ENCODE data around the gene KLRF2. TPM values are rescaled to one million over a fixed set of nuclear protein-coding genes. Genes with fewer than 3 reads are reported as not detected.
"Not testable (repeated sequence)": the region's sequence is repeated elsewhere in the genome, so short reads cannot be mapped to it uniquely, and the experiment has no call there.

Gene KLRF2
- total RNA-seq, 3 donors from 2014 or later = 0.43 TPM; not detected in 2

DNA sequence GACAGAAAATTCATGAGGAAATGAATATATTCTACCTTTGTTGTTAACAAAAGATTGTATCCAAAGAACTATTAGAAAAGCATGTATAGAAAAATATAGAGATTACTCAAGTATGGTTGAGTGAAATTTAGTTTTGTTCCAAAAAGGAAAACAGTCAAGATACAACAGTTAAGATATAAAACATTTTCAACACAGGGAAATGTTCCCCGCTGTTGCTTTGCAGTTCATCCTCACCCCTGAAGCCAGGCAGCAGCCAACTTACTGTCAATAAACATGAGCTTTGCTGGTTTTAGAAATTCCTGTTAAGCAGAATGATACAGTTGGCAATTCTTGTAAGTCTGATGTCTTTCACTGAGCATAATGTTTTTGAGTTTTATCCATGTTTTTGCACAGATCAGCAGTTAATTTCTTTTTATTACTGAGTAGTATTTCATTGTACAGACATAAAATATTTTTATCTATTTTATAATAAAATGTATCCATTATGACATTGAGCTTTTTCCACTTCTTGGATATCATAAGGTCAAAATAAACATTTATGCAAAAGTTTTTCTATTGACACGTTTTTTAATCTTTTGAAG lies 10.9 kb upstream of the KLRF2 start:
- H3K36me3 ChIP-seq (ENCODE audit: low read depth) = no peaks in the 10 kb centered on the region
- no peaks in the 10 kb centered on the region for H3K9me3 ChIP-seq
- H3K4me1 ChIP-seq (ENCODE audit: low read depth) = no peaks in the 10 kb centered on the region
- TF ChIP-seq, protein P1, sequence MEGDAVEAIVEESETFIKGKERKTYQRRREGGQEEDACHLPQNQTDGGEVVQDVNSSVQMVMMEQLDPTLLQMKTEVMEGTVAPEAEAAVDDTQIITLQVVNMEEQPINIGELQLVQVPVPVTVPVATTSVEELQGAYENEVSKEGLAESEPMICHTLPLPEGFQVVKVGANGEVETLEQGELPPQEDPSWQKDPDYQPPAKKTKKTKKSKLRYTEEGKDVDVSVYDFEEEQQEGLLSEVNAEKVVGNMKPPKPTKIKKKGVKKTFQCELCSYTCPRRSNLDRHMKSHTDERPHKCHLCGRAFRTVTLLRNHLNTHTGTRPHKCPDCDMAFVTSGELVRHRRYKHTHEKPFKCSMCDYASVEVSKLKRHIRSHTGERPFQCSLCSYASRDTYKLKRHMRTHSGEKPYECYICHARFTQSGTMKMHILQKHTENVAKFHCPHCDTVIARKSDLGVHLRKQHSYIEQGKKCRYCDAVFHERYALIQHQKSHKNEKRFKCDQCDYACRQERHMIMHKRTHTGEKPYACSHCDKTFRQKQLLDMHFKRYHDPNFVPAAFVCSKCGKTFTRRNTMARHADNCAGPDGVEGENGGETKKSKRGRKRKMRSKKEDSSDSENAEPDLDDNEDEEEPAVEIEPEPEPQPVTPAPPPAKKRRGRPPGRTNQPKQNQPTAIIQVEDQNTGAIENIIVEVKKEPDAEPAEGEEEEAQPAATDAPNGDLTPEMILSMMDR (IDR thresholded peaks at IDR 0.05) = no peak
- no peak for ATAC-seq
- intact Hi-C loops (cut with DNase I, micrococcal nuclease) = no loop called here
- no peak for DNase-seq
- no peak overlapping the region for H3K4me3 ChIP-seq

GRCh38 chr12:9872162-9872561 lies 9.1 kb upstream of the KLRF2 start:
- TF ChIP-seq, protein P1 (IDR thresholded peaks at IDR 0.05) = no peak
- no peaks in the 10 kb centered on the region for H3K4me1 ChIP-seq (ENCODE audit: low read depth)

GRCh38 chr12:9872742-9873141 lies 8.5 kb upstream of the KLRF2 start:
- intact Hi-C loops (cut with DNase I, micrococcal nuclease) = no loop called here
- Histone ChIP-seq H3K9me3 (no peaks in the 10 kb centered on the region), H3K4me1 (ENCODE audit: low read depth) (no peaks in the 10 kb centered on the region), H3K4me3 (no peak overlapping the region), H3K36me3 (ENCODE audit: low read depth) (no peaks in the 10 kb centered on the region)
- no peak for ATAC-seq
- DNase-seq = no peak
- TF ChIP-seq, protein P1 (IDR thresholded peaks at IDR 0.05) = no peak

More at GRCh38 chr12:9872162-9872561, 9.1 kb upstream of the KLRF2 start:
- DNase-seq = no peak
- no peaks in the 10 kb centered on the region for H3K36me3 ChIP-seq (ENCODE audit: low read depth)
- no peaks in the 10 kb centered on the region for H3K9me3 ChIP-seq
- ATAC-seq = no peak
- no peak overlapping the region for H3K4me3 ChIP-seq
- intact Hi-C loops (cut with DNase I, micrococcal nuclease) = no loop called here

- ATAC-seq; intact Hi-C loops (cut with DNase I, micrococcal nuclease); H3K4me3 ChIP-seq; H3K4me1 ChIP-seq (ENCODE audit: low read depth); H3K36me3 ChIP-seq (ENCODE audit: low read depth); DNase-seq; H3K9me3 ChIP-seq: not testable (repeated sequence)
These were observed 5.2 kb upstream of the KLRF2 start for GRCh38 chr12:9876120-9876519.

DNA sequence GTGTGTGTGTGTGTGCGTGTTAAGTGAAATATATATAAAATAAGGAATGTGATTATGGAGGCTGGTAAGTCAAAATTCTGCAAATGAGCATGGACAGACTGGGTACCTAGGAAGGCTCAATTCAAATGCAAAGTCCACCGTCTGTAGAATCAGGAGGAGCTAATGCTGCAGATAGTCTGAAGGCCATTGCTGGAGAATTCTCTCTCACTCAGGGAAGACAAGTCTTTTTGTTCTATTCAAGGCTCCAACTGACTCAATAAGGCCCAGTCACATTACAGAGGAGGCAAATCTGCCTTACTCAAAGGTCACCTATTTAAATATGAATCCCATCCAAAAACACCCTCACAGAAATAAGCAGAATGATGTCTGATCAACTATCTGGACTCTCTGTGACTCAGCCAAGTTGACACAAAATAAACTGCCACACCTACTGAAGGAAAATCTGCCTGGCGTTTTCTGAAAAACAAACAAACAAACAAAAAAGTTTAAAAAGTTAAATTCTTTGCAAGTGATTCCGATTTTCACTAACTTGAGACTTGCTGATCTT lies 684 bp upstream of the KLRF2 start:
- TF ChIP-seq, protein P1 (IDR thresholded peaks at IDR 0.05) = no peak
- no peaks in the 10 kb centered on the region for H3K9me3 ChIP-seq
- ATAC-seq (no peak), DNase-seq (no peak)
- no peaks in the 10 kb centered on the region for H3K4me1 ChIP-seq (ENCODE audit: low read depth)
- no peak overlapping the region for H3K4me3 ChIP-seq
- intact Hi-C loops (cut with DNase I, micrococcal nuclease) = no loop called here
- H3K36me3 ChIP-seq (ENCODE audit: low read depth) = no peaks in the 10 kb centered on the region

- Histone ChIP-seq H3K4me3 (no peak overlapping the region), H3K9me3 (no peaks in the 10 kb centered on the region), H3K4me1 (ENCODE audit: low read depth) (no peaks in the 10 kb centered on the region), H3K36me3 (ENCODE audit: low read depth) (no peaks in the 10 kb centered on the region)
- ATAC-seq (no peak), DNase-seq (no peak)
- intact Hi-C loops (cut with DNase I, micrococcal nuclease) = no loop called here
- TF ChIP-seq, protein P1 (IDR thresholded peaks at IDR 0.05) = no peak
These were observed 699 bp downstream of the KLRF2 start for GRCh38 chr12:9881988-9882387.
